CD14-positive monocyte (primary cell): ENCODE results near the gene ENTPD2. TPM values are rescaled to one million over a fixed set of nuclear protein-coding genes. Genes with fewer than 3 reads are reported as not detected.

Source experiments
- DNase-seq, 3 donors: peaks; one replicate each; pipeline ENCODE4 v3.0.0-alpha.2; 2011 to 2022
- H2AFZ ChIP-seq: 2 replicates; pipeline ENCODE4 v1.6.0; 2012; ENCODE audit warnings: mild to moderate bottlenecking, low read depth, low read length, inconsistent platforms; ENCODE audit not compliant: insufficient read depth, poor library complexity, severe bottlenecking
- H3K27ac ChIP-seq, 2 donors: 1 replicate in 1 of 2; 2 replicates in 1 of 2; pipeline ENCODE4 v1.5.1; 2012 to 2013; ENCODE audit warnings: low read length in 2 of 2, control low read depth in 1 of 2, inconsistent platforms in 1 of 2, low read depth in 1 of 2, mild to moderate bottlenecking in 1 of 2
- H3K27me3 ChIP-seq, 2 donors: one replicate each; pipeline versions ENCODE4 v1.6.0 to v1.6.1; 2011 to 2013; ENCODE audit warnings: low read length in 2 of 2; ENCODE audit not compliant: control insufficient read depth in 2 of 2, insufficient read depth in 2 of 2
- H3K36me3 ChIP-seq, 2 donors: replicated peaks in 1 of 2; 1 replicate in 1 of 2; 2 replicates in 1 of 2; pipeline versions ENCODE4 v1.5.1 to v1.6.1; 2012 to 2013; ENCODE audit warnings: low read length in 2 of 2, control low read depth in 1 of 2, inconsistent platforms in 1 of 2, mild to moderate bottlenecking in 1 of 2; ENCODE audit not compliant: insufficient read depth in 2 of 2, control insufficient read depth in 1 of 2
- H3K4me1 ChIP-seq, 2 donors: 1 replicate in 1 of 2; 2 replicates in 1 of 2; pipeline versions ENCODE4 v1.5.1 to v1.6.1; 2012 to 2013; ENCODE audit warnings: low read length in 2 of 2, control low read depth in 1 of 2, inconsistent platforms in 1 of 2, mild to moderate bottlenecking in 1 of 2, moderate library complexity in 1 of 2; ENCODE audit not compliant: insufficient read depth in 2 of 2, control insufficient read depth in 1 of 2
- H3K4me2 ChIP-seq: replicated peaks from 2 replicates; pipeline ENCODE3; 2012; ENCODE audit warnings: low read length, moderate library complexity, mild to moderate bottlenecking; ENCODE audit not compliant: poor library complexity, severe bottlenecking; ENCODE audit errors: extremely low read depth
- H3K4me3 ChIP-seq, 3 experiments: fragments of 200-600 bp in 1 of 3; sonication (generic) in 1 of 3; replicated peaks in 1 of 3; 1 replicate in 2 of 3; 2 replicates in 1 of 3; pipeline ENCODE4 v1.5.1; 2011 to 2013; ENCODE audit warnings: low read length in 3 of 3, mild to moderate bottlenecking in 3 of 3, control low read depth in 2 of 3, low read depth in 2 of 3, inconsistent platforms in 1 of 3, moderate library complexity in 1 of 3
- H3K79me2 ChIP-seq: 2 replicates; pipeline ENCODE4 v1.6.0; 2012; ENCODE audit warnings: mild to moderate bottlenecking, control low read depth, inconsistent platforms, low read length, moderate library complexity; ENCODE audit not compliant: insufficient read depth
- H3K9ac ChIP-seq: 2 replicates; pipeline ENCODE4 v1.6.0; 2017; ENCODE audit warnings: low read length, mild to moderate bottlenecking; ENCODE audit not compliant: insufficient read depth, poor library complexity, severe bottlenecking
- H3K9me3 ChIP-seq, 2 donors: replicated peaks in 1 of 2; 1 replicate in 1 of 2; 2 replicates in 1 of 2; pipeline versions ENCODE4 v1.5.1 to v1.6.1; 2012 to 2013; ENCODE audit warnings: low read length in 2 of 2, control low read depth in 1 of 2; ENCODE audit not compliant: control insufficient read depth in 1 of 2, insufficient read depth in 1 of 2
- H4K20me1 ChIP-seq: 2 replicates; pipeline ENCODE4 v1.6.0; 2012; ENCODE audit warnings: mild to moderate bottlenecking, low read length, control low read depth, moderate library complexity; ENCODE audit not compliant: insufficient read depth
- H3K27ac Mint-ChIP-seq, 7 donors: one replicate each; pipeline ENCODE4 v1.8.0; 2020; ENCODE audit warnings: mild to moderate bottlenecking in 7 of 7, mixed read lengths in 7 of 7, moderate library complexity in 6 of 7, inconsistent platforms in 2 of 7
- H3K27me3 Mint-ChIP-seq, 3 donors: one replicate each; pipeline ENCODE4 v1.8.0; 2021 to 2022; ENCODE audit warnings: low read depth in 3 of 3, mild to moderate bottlenecking in 3 of 3, mixed read lengths in 3 of 3, moderate library complexity in 3 of 3, inconsistent platforms in 1 of 3
- H3K36me3 Mint-ChIP-seq, 2 donors: one replicate each; pipeline ENCODE4 v1.8.0; 2020; ENCODE audit warnings: mixed read lengths in 2 of 2, inconsistent platforms in 1 of 2, mild to moderate bottlenecking in 1 of 2
- H3K4me1 Mint-ChIP-seq: one replicate; pipeline ENCODE4 v1.8.0; 2020; ENCODE audit warnings: mild to moderate bottlenecking, mixed read lengths
- H3K4me3 Mint-ChIP-seq, 2 donors: one replicate each; pipeline ENCODE4 v1.8.0; 2020; ENCODE audit warnings: mild to moderate bottlenecking in 2 of 2, mixed read lengths in 2 of 2, moderate library complexity in 1 of 2
- H3K9me3 Mint-ChIP-seq, 7 donors: one replicate each; pipeline ENCODE4 v1.8.0; 2020 to 2022; ENCODE audit warnings: mixed read lengths in 7 of 7, mild to moderate bottlenecking in 6 of 7, moderate library complexity in 6 of 7, inconsistent platforms in 2 of 7
- CTCF ChIP-seq: fragments of 200-600 bp; IDR thresholded peaks from one replicate; pipeline ENCODE4 v1.8.0; 2022; ENCODE audit warnings: antibody characterized with exemption, mild to moderate bottlenecking
- WGBS: methylation state at CpG from one replicate; pipeline ENCODE4 v1.1.5; 2013; ENCODE audit warnings: missing lambda C conversion rate; ENCODE audit not compliant: insufficient coverage; 5-methylcytosine and 5-hydroxymethylcytosine counted together
- intact Hi-C, 2 donors: fragments of 100-400 bp; cut with micrococcal nuclease; formaldehyde crosslinking; loops; one replicate each; pipeline versions ENCODE4 v1.15.0 to v1.15.1; 2023
- polyA plus RNA-seq, 3 donors: library from polyadenylated mRNA; depleted of rRNA in 1 of 3; unstranded in 2 of 3; stranded (reverse) in 1 of 3; fragments of 300-500 nt in 2 of 3; fragments of >200 nt in 1 of 3; fragmentation: Illumina TruSeq in 2 of 3; gene quantifications; 1 replicate in 2 of 3; 2 replicates in 1 of 3; pipeline ENCODE4 v1.2.3, GENCODE V29; 2012 to 2021

ENTPD2 gene
- polyA plus RNA-seq, 3 donors: not detected

- Histone ChIP-seq H3K4me2 (no peak overlapping the region), H3K27ac (no peak overlapping the region), H3K4me3 (no peak overlapping the region), H3K36me3 (peaks cover 62 to 82% of the 10 kb centered on the region in 2 donors), H4K20me1 (no peaks in the 10 kb centered on the region), H3K79me2 (no peaks in the 10 kb centered on the region), H3K27me3 (no peaks in the 10 kb centered on the region), H3K9ac (no peak overlapping the region), H2AFZ (no peak overlapping the region), H3K4me1 (no peaks in the 10 kb centered on the region), H3K9me3 (peaks cover 2 to 8% of the 10 kb centered on the region in 2 donors)
- no peak overlapping the region for H3K4me3 Mint-ChIP-seq
- intact Hi-C loops: no loop called here
- no peak overlapping the region for H3K27ac Mint-ChIP-seq
- DNase-seq: no peak
- peaks cover 0 to 3% (median 0%) of the 10 kb centered on the region in 7 donors for H3K9me3 Mint-ChIP-seq
- TF ChIP-seq CTCF: no peak
- no peaks in the 10 kb centered on the region for H3K4me1 Mint-ChIP-seq
- 97% methylated on average over 25 of the region's 31 CpGs for WGBS
- H3K27me3 Mint-ChIP-seq: peaks cover 0 to 3% (median 0%) of the 10 kb centered on the region in 3 donors
- peaks cover 54 to 56% of the 10 kb centered on the region in 2 donors for H3K36me3 Mint-ChIP-seq
Measured at GRCh38 chr9:137096785-137097546, 43.1 kb upstream of the ENTPD2 start.

GRCh38 chr9:137095664-137096517 lies 42.0 kb upstream of the ENTPD2 start:
- H3K36me3 Mint-ChIP-seq: peaks cover 60 to 62% of the 10 kb centered on the region in 2 donors
- no peak for DNase-seq
- no peaks in the 10 kb centered on the region for H3K4me1 Mint-ChIP-seq
- no peak overlapping the region for H3K4me3 Mint-ChIP-seq
- peaks cover 56 to 79% of the 10 kb centered on the region in 2 donors for H3K36me3 ChIP-seq
- no peaks in the 10 kb centered on the region for H4K20me1 ChIP-seq
- intact Hi-C loops: no loop called here
- no peak overlapping the region for H3K4me2 ChIP-seq
- WGBS: 81% methylated on average over 25 of the region's 30 CpGs
- H3K27me3 Mint-ChIP-seq: peaks cover 0 to 3% (median 0%) of the 10 kb centered on the region in 3 donors
- no peak for TF ChIP-seq CTCF
- H3K9me3 ChIP-seq: no peaks in the 10 kb centered on the region
- H3K9ac ChIP-seq: no peak overlapping the region
- H3K9me3 Mint-ChIP-seq: no peaks in the 10 kb centered on the region
- H2AFZ ChIP-seq: no peak overlapping the region
- H3K4me3 ChIP-seq: no peak overlapping the region
- H3K27ac Mint-ChIP-seq: peak overlapping the region in 1 of 7 donors; percentile 65
- H3K79me2 ChIP-seq: no peaks in the 10 kb centered on the region
- no peaks in the 10 kb centered on the region for H3K27me3 ChIP-seq
- no peaks in the 10 kb centered on the region for H3K4me1 ChIP-seq
- H3K27ac ChIP-seq: no peak overlapping the region
